ENCODE data around the gene EIF4B.

DNA sequence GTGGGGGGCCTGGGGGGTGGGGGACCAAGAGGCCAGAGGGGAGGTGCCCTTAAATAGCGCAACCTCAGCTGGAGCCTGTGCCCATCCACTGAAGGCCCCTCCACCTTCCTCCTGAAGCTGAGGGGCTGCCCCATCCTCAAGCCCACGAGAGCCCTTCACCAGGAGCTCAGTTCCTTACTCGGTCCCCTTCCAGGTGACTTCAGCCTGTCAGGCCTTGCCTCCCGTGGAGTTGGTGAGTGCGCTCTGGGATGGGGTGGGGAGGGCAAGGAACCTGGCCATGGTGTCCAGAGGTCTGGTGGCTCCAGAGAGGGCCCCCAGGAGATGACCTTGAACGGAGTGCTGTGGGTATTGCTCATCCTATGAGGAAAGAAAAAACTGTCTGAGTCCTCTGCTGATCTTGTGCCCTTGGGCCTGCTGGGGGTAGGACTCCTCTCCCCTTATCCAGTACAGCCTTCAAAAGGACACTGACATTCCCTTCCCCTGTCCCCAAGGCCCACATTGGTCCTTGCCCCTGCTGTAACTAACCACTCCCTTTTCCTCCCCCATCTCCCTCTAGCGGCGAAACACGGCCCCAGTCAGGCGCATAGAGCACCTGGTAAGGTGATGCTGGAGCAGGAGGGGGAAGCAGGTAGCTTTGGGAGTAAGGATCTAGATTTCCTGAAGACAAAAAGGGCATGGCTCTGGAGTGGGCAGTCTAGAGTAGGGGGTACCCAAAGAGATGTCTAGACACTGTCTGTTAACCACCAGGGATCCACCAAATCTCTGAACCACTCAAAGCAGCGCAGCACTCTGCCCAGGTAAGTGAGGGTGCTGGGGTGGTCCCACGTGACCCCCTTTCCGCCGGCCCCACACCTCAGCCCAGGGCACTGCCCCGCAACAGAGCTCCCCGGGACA, 47.2 kb downstream of the EIF4B start:
- TF ChIP-seq POLR2A (IDR thresholded peaks at IDR 0.05): no peak
- TF ChIP-seq, protein P1, sequence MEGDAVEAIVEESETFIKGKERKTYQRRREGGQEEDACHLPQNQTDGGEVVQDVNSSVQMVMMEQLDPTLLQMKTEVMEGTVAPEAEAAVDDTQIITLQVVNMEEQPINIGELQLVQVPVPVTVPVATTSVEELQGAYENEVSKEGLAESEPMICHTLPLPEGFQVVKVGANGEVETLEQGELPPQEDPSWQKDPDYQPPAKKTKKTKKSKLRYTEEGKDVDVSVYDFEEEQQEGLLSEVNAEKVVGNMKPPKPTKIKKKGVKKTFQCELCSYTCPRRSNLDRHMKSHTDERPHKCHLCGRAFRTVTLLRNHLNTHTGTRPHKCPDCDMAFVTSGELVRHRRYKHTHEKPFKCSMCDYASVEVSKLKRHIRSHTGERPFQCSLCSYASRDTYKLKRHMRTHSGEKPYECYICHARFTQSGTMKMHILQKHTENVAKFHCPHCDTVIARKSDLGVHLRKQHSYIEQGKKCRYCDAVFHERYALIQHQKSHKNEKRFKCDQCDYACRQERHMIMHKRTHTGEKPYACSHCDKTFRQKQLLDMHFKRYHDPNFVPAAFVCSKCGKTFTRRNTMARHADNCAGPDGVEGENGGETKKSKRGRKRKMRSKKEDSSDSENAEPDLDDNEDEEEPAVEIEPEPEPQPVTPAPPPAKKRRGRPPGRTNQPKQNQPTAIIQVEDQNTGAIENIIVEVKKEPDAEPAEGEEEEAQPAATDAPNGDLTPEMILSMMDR (IDR thresholded peaks at IDR 0.05): peak; percentile 64 to 83 (median 77)
- TF ChIP-seq EP300 (IDR thresholded peaks at IDR 0.05): no peak
- TF ChIP-seq POLR2AphosphoS5 (IDR thresholded peaks at IDR 0.05): peak in 2 of 4 donors; percentile 4 to 24
